ENCODE measurements around the gene PRPF8.

Gene PRPF8

GRCh38 chr17:1715803-1716075 is 31.1 kb upstream of the PRPF8 start:
- peak overlapping the region; percentile 67 for H3K4me2 ChIP-seq (ENCODE audit: low read length)
- peak overlapping the region; percentile 47 for H3K9ac ChIP-seq (ENCODE audit: low read length)
- H3K4me3 ChIP-seq (ENCODE audit: low read depth, low read length, poor library complexity, severe bottlenecking), result peak overlapping the region; percentile 74
- H2AFZ ChIP-seq (ENCODE audit: low read length), result no peak overlapping the region
- peaks cover 34% of the 10 kb centered on the region for H3K4me1 ChIP-seq (ENCODE audit: insufficient read depth, low read length, severe bottlenecking)
- no peaks in the 10 kb centered on the region for H3K36me3 ChIP-seq (ENCODE audit: insufficient read depth, low read length)
- TF ChIP-seq CTCF (IDR thresholded peaks at IDR 0.05; ENCODE audit: low read length) (no peak), EZH2 (IDR thresholded peaks at IDR 0.05; ENCODE audit: borderline replicate concordance, low read length) (no peak)
- no peaks in the 10 kb centered on the region for H3K9me3 ChIP-seq (ENCODE audit: low read length)
- no peak overlapping the region for H3K27ac ChIP-seq (ENCODE audit: low read depth, low read length, poor library complexity, severe bottlenecking)
- peaks cover 4% of the 10 kb centered on the region; the same call in 1 of the 2 replicates for H3F3A ChIP-seq (ENCODE audit: insufficient read depth, low read length)
- H3K27me3 ChIP-seq (ENCODE audit: insufficient read depth, low read length), result peaks cover 2% of the 10 kb centered on the region; the same call in 1 of the 2 replicates
- no peaks in the 10 kb centered on the region for H3K9me2 ChIP-seq (ENCODE audit: low read depth, low read length)
- no peaks in the 10 kb centered on the region for H4K20me1 ChIP-seq (ENCODE audit: insufficient read depth, low read length)
- no peaks in the 10 kb centered on the region for H3K79me2 ChIP-seq (ENCODE audit: insufficient read depth, low read length)

DNA sequence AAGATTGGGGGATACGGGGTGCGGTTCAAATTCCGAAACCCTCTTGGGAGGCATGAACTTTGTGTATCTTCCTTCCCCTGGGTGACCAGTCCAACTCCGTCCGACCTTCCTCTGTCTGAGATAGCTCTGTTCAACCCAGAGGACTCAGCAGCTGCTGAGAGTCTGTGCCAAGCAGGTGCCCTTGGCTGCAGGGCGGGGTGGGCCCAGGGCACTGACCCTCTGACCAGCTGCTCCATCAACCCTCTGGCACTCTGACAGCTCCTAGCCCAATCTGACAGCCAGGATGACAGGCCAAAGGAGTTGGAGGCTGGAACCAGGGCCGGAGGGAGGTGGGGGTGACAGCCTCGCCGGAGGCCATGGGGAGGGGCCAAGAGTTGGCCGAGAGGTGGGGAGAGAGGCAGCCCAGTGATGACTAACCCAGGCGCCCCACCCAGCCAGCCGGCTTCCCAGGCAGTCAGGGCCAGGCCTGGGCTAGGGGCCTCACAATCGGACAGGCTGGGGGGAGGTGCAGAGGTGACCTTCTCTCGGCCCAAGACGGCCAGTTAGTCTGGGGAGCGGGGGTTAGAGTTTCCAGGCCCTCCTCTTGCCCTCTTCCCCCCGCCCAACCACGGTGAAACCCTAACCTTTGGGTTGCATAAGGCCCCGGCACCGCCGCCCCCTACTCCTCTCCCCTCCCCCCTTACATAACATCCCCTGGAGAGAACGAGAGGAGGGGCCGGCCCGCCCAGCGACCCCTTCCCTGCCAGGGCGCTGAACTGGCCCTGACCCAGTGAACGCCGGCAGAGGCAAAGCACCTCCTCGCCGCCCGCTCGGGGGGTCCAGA is 30.5 kb upstream of the PRPF8 start:
- Histone ChIP-seq H3F3A (ENCODE audit: insufficient read depth, low read length) (peaks cover 4% of the 10 kb centered on the region; the same call in 1 of the 2 replicates), H3K9me2 (ENCODE audit: low read depth, low read length) (no peaks in the 10 kb centered on the region), H3K9ac (ENCODE audit: low read length) (peak overlapping the region; percentile 47), H3K4me3 (ENCODE audit: low read depth, low read length, poor library complexity, severe bottlenecking) (peak overlapping the region; percentile 74), H3K4me2 (ENCODE audit: low read length) (peak overlapping the region; percentile 67), H3K9me3 (ENCODE audit: low read length) (no peaks in the 10 kb centered on the region), H3K27me3 (ENCODE audit: insufficient read depth, low read length) (peaks cover 4% of the 10 kb centered on the region; the same call in 1 of the 2 replicates), H3K79me2 (ENCODE audit: insufficient read depth, low read length) (no peaks in the 10 kb centered on the region), H4K20me1 (ENCODE audit: insufficient read depth, low read length) (no peaks in the 10 kb centered on the region), H3K27ac (ENCODE audit: low read depth, low read length, poor library complexity, severe bottlenecking) (no peak overlapping the region), H3K36me3 (ENCODE audit: insufficient read depth, low read length) (no peaks in the 10 kb centered on the region), H3K4me1 (ENCODE audit: insufficient read depth, low read length, severe bottlenecking) (peaks cover 31% of the 10 kb centered on the region), H2AFZ (ENCODE audit: low read length) (no peak overlapping the region)
- TF ChIP-seq CTCF (IDR thresholded peaks at IDR 0.05; ENCODE audit: low read length), result no peak
- no peak for TF ChIP-seq EZH2 (IDR thresholded peaks at IDR 0.05; ENCODE audit: borderline replicate concordance, low read length)

GRCh38 chr17:1714427-1714979 is 29.8 kb upstream of the PRPF8 start:
- no peaks in the 10 kb centered on the region for H3K9me3 ChIP-seq (ENCODE audit: low read length)
- H3K9me2 ChIP-seq (ENCODE audit: low read depth, low read length), result no peaks in the 10 kb centered on the region
- no peak overlapping the region for H3K4me3 ChIP-seq (ENCODE audit: low read depth, low read length, poor library complexity, severe bottlenecking)
- no peak overlapping the region for H3K9ac ChIP-seq (ENCODE audit: low read length)
- no peaks in the 10 kb centered on the region for H4K20me1 ChIP-seq (ENCODE audit: insufficient read depth, low read length)
- no peak overlapping the region for H3K4me2 ChIP-seq (ENCODE audit: low read length)
- H3K4me1 ChIP-seq (ENCODE audit: insufficient read depth, low read length, severe bottlenecking), result peaks cover 29% of the 10 kb centered on the region
- no peak overlapping the region for H2AFZ ChIP-seq (ENCODE audit: low read length)
- H3K27ac ChIP-seq (ENCODE audit: low read depth, low read length, poor library complexity, severe bottlenecking), result no peak overlapping the region
- no peaks in the 10 kb centered on the region for H3K36me3 ChIP-seq (ENCODE audit: insufficient read depth, low read length)
- TF ChIP-seq EZH2 (IDR thresholded peaks at IDR 0.05; ENCODE audit: borderline replicate concordance, low read length), result no peak
- TF ChIP-seq CTCF (IDR thresholded peaks at IDR 0.05; ENCODE audit: low read length), result no peak
- H3K27me3 ChIP-seq (ENCODE audit: insufficient read depth, low read length), result peaks cover 4% of the 10 kb centered on the region; the same call in 1 of the 2 replicates
- peaks cover 4% of the 10 kb centered on the region; the same call in 1 of the 2 replicates for H3F3A ChIP-seq (ENCODE audit: insufficient read depth, low read length)
- H3K79me2 ChIP-seq (ENCODE audit: insufficient read depth, low read length), result no peaks in the 10 kb centered on the region
